HEK293T (cell line): ENCODE results near the gene CUBN.

Experiments used
- CTCF ChIA-PET: fragments of 350-600 bp; formaldehyde crosslinking; extraction: SDS; loops from one replicate; lab custom pipeline; 2021; ENCODE audit warnings: antibody characterized with exemption, inconsistent platforms; lab: Yijun Ruan, JAX
- POLR2A ChIA-PET: fragments of 350-600 bp; formaldehyde crosslinking; extraction: SDS; loops from one replicate; lab custom pipeline; 2020; ENCODE audit warnings: antibody characterized with exemption, inconsistent platforms; lab: Yijun Ruan, JAX
- DNase-seq: peaks from one replicate; pipeline ENCODE4 v3.0.0; 2012; ENCODE audit warnings: mixed read lengths; ENCODE audit errors: extremely low spot score
- ARNT ChIP-seq: fragments of 450-650 bp; IDR thresholded peaks from 2 replicates; pipeline ENCODE4 v1.6.1; 2017; ENCODE audit warnings: mild to moderate bottlenecking
- BHLHE40 ChIP-seq: fragments of 450-650 bp; IDR thresholded peaks from 2 replicates; pipeline ENCODE4 v1.6.1; 2016; ENCODE audit warnings: mild to moderate bottlenecking, moderate library complexity, borderline replicate concordance
- CTBP1 ChIP-seq: fragments of 450-650 bp; IDR thresholded peaks from 2 replicates; pipeline ENCODE4 v1.6.1; 2016; ENCODE audit warnings: borderline replicate concordance
- ELF4 ChIP-seq: fragments of 450-650 bp; IDR thresholded peaks from 2 replicates; pipeline ENCODE4 v1.6.1; 2017; ENCODE audit warnings: antibody characterized with exemption
- FOXA1 ChIP-seq: fragments of 450-650 bp; IDR thresholded peaks from 2 replicates; pipeline ENCODE4 v1.6.1; 2016; ENCODE audit warnings: mild to moderate bottlenecking
- FOXK2 ChIP-seq: fragments of 450-650 bp; IDR thresholded peaks from 2 replicates; pipeline ENCODE4 v1.6.1; 2016; ENCODE audit warnings: mild to moderate bottlenecking
- FOXM1 ChIP-seq: fragments of 450-650 bp; IDR thresholded peaks from 2 replicates; pipeline ENCODE4 v1.6.1; 2017; ENCODE audit warnings: mild to moderate bottlenecking, borderline replicate concordance
- HDGF ChIP-seq: fragments of 450-650 bp; IDR thresholded peaks from 2 replicates; pipeline ENCODE4 v1.6.1; 2017; ENCODE audit warnings: antibody characterized with exemption, borderline replicate concordance
- L3MBTL2 ChIP-seq: fragments of 450-650 bp; conservative IDR thresholded peaks from 2 replicates; pipeline ENCODE4 v1.6.1; 2016; ENCODE audit warnings: mild to moderate bottlenecking
- LEF1 ChIP-seq: fragments of 450-650 bp; IDR thresholded peaks from 2 replicates; pipeline ENCODE4 v1.6.1; 2017; ENCODE audit warnings: mild to moderate bottlenecking, borderline replicate concordance
- NFRKB ChIP-seq: fragments of 450-650 bp; IDR thresholded peaks from 2 replicates; pipeline ENCODE4 v1.6.1; 2016; ENCODE audit warnings: mild to moderate bottlenecking, moderate library complexity
- PKNOX1 ChIP-seq: fragments of 450-650 bp; IDR thresholded peaks from 2 replicates; pipeline ENCODE4 v1.6.1; 2016
- SP1 ChIP-seq: fragments of 450-650 bp; IDR thresholded peaks from 2 replicates; pipeline ENCODE4 v1.6.1; 2017
- SUZ12 ChIP-seq: fragments of 450-650 bp; IDR thresholded peaks from 2 replicates; pipeline ENCODE4 v1.6.1; 2016; ENCODE audit warnings: mild to moderate bottlenecking
- TARDBP ChIP-seq: fragments of 450-650 bp; IDR thresholded peaks from 2 replicates; pipeline ENCODE4 v1.6.1; 2016
- ZNF384 ChIP-seq: fragments of 450-650 bp; IDR thresholded peaks from 2 replicates; pipeline ENCODE4 v1.6.1; 2016

The CUBN gene

GRCh38 chr10:16886031-16886430 lies 243.6 kb downstream of the CUBN start:
- POLR2A ChIA-PET, result no interaction called here
- no peak for DNase-seq
- CTCF ChIA-PET, result no interaction called here
- TF ChIP-seq TARDBP, result no peak
- no peak for TF ChIP-seq FOXA1
- TF ChIP-seq FOXM1, result no peak
- no peak for TF ChIP-seq NFRKB
- no peak for TF ChIP-seq FOXK2
- no peak for TF ChIP-seq ELF4
- TF ChIP-seq ARNT, result no peak

- TF ChIP-seq FOXA1 (no peak), NFRKB (no peak), TARDBP (no peak), SUZ12 (no peak), ARNT (no peak), ZNF384 (no peak)
- ChIA-PET CTCF (no interaction called here), POLR2A (no interaction called here)
- no peak for DNase-seq
These were observed 245.1 kb downstream of the CUBN start for GRCh38 chr10:16884497-16884896.

- POLR2A ChIA-PET, result no interaction called here
- no peak for DNase-seq
- TF ChIP-seq NFRKB (no peak), ARNT (no peak), SP1 (no peak), ZNF384 (no peak), HDGF (no peak), SUZ12 (no peak), FOXA1 (no peak), FOXK2 (no peak), PKNOX1 (no peak)
- CTCF ChIA-PET, result no interaction called here
These were observed 246.5 kb downstream of the CUBN start for GRCh38 chr10:16883084-16883483.

- ChIA-PET POLR2A (no interaction called here), CTCF (no interaction called here)
- TF ChIP-seq ZNF384 (no peak), CTBP1 (no peak), BHLHE40 (no peak), SUZ12 (no peak), ARNT (no peak), HDGF (no peak), ELF4 (no peak), FOXK2 (no peak), TARDBP (no peak), PKNOX1 (no peak), FOXM1 (no peak), FOXA1 (no peak), L3MBTL2 (no peak), LEF1 (no peak)
- DNase-seq, result no peak
These were observed 259.3 kb downstream of the CUBN start for GRCh38 chr10:16870331-16870730.

GRCh38 chr10:16867990-16868389 lies 261.6 kb downstream of the CUBN start:
- POLR2A ChIA-PET, result no interaction called here
- CTCF ChIA-PET, result no interaction called here
- TF ChIP-seq NFRKB, result no peak
- no peak for TF ChIP-seq SUZ12
- TF ChIP-seq BHLHE40, result no peak
- no peak for TF ChIP-seq LEF1
- TF ChIP-seq ARNT, result no peak
- TF ChIP-seq FOXA1, result no peak
- no peak for TF ChIP-seq PKNOX1
- TF ChIP-seq FOXM1, result no peak
- no peak for TF ChIP-seq ZNF384
- no peak for TF ChIP-seq FOXK2
- no peak for TF ChIP-seq TARDBP
- TF ChIP-seq ELF4, result no peak
- TF ChIP-seq SP1, result no peak
- no peak for TF ChIP-seq HDGF
- TF ChIP-seq L3MBTL2, result no peak
- TF ChIP-seq CTBP1, result no peak

GRCh38 chr10:16867556-16867955 lies 262.1 kb downstream of the CUBN start:
- CTCF ChIA-PET, result no interaction called here

More at GRCh38 chr10:16867990-16868389, 261.6 kb downstream of the CUBN start:
- no peak for DNase-seq

More at GRCh38 chr10:16867556-16867955, 262.1 kb downstream of the CUBN start:
- POLR2A ChIA-PET, result no interaction called here
- DNase-seq, result no peak
- no peak for TF ChIP-seq HDGF
- no peak for TF ChIP-seq PKNOX1
- TF ChIP-seq NFRKB, result no peak
- no peak for TF ChIP-seq CTBP1
- no peak for TF ChIP-seq TARDBP
- TF ChIP-seq SUZ12, result no peak
- no peak for TF ChIP-seq ELF4
- no peak for TF ChIP-seq FOXM1
- TF ChIP-seq FOXK2, result no peak
- no peak for TF ChIP-seq L3MBTL2
- TF ChIP-seq ARNT, result no peak
- TF ChIP-seq LEF1, result no peak
- no peak for TF ChIP-seq BHLHE40
- no peak for TF ChIP-seq SP1
- no peak for TF ChIP-seq ZNF384
